CD4-positive, alpha-beta T cell treated with Interleukin-12 subunit alpha and Interleukin-12 subunit beta, for 1 hour (primary cell): Measurements from ENCODE around the gene FOXP2.

Experiments used
- DNase-seq: peaks from one replicate; pipeline ENCODE4 v3.0.0-alpha.2; 2020

FOXP2 gene

GRCh38 chr7:114741911-114742310 lies 327.3 kb downstream of the FOXP2 start:
- no peak for DNase-seq
